PC-3 (cell line): Measurements from ENCODE around the gene PRDX3.

ENCODE experiments used
- EZH2 ChIP-seq: fragments of 300-600 bp; sonication (generic); IDR thresholded peaks from one replicate; pipeline ENCODE4 v1.6.1; 2017; ENCODE audit warnings: antibody characterized with exemption, mild to moderate bottlenecking, low read length; ENCODE audit not compliant: unreplicated experiment
- EZH2phosphoT487 ChIP-seq: fragments of 300-600 bp; sonication (generic); IDR thresholded peaks from 2 replicates; pipeline ENCODE4 v1.6.1; 2018; ENCODE audit warnings: mild to moderate bottlenecking, antibody characterized with exemption, low read length, borderline replicate concordance
- TF ChIP-seq, protein P1 (sequence below): fragments of 300-600 bp; sonication (generic); conservative IDR thresholded peaks from 2 replicates; pipeline ENCODE4 v1.5.1; 2017; ENCODE audit warnings: antibody characterized with exemption, low read depth, mild to moderate bottlenecking, low read length

DNA sequence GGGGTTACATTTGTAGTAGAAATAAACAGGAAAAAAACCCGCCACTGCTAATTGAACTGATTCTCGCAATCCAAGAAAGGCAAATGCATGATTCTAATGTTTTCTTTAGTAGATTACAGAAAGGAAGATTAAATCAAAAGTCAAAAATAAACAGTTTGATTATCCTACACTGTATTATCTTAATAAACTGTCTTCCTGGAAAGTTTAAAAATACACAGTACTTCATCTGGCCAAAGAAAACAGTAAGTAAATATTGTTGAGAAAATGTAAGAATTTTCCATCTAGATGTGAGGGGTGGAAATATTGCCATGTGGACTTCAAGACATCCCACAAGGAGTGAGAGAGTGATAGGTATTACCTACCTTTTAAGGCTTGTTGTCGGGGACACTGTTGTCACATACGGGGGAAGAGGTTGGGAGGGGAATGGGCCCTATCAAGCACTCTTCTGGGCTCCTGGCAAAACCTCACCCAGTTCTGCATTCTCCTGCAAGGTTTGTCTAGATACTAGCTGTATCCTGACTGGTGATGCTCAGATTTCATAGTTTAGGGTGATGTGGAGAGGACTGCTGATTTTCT is 46.6 kb upstream of the PRDX3 start:
- TF ChIP-seq, protein P1, sequence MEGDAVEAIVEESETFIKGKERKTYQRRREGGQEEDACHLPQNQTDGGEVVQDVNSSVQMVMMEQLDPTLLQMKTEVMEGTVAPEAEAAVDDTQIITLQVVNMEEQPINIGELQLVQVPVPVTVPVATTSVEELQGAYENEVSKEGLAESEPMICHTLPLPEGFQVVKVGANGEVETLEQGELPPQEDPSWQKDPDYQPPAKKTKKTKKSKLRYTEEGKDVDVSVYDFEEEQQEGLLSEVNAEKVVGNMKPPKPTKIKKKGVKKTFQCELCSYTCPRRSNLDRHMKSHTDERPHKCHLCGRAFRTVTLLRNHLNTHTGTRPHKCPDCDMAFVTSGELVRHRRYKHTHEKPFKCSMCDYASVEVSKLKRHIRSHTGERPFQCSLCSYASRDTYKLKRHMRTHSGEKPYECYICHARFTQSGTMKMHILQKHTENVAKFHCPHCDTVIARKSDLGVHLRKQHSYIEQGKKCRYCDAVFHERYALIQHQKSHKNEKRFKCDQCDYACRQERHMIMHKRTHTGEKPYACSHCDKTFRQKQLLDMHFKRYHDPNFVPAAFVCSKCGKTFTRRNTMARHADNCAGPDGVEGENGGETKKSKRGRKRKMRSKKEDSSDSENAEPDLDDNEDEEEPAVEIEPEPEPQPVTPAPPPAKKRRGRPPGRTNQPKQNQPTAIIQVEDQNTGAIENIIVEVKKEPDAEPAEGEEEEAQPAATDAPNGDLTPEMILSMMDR, result no peak
- TF ChIP-seq EZH2phosphoT487 (no peak), EZH2 (no peak)
